Nephron progenitor cell (in vitro differentiated cells): ENCODE measurements around the gene EPS8.

ENCODE experiments used
- DNase-seq: peaks from one replicate; pipeline ENCODE4 v3.0.0; 2021
- H3K27ac Mint-ChIP-seq: 2 replicates; pipeline ENCODE4 v1.8.0; 2021; ENCODE audit warnings: mild to moderate bottlenecking, moderate library complexity, mixed read lengths
- H3K27me3 Mint-ChIP-seq: 2 replicates; pipeline ENCODE4 v1.8.0; 2021; ENCODE audit warnings: mild to moderate bottlenecking, low read depth, mixed read lengths; ENCODE audit not compliant: poor library complexity
- H3K36me3 Mint-ChIP-seq: 2 replicates; pipeline ENCODE4 v1.8.0; 2021; ENCODE audit warnings: low read depth, mixed read lengths
- H3K4me1 Mint-ChIP-seq: 2 replicates; pipeline ENCODE4 v1.8.0; 2021; ENCODE audit warnings: mixed read lengths
- H3K4me3 Mint-ChIP-seq: 2 replicates; pipeline ENCODE4 v1.8.0; 2021; ENCODE audit warnings: mild to moderate bottlenecking, moderate library complexity, mixed read lengths
- H3K9me3 Mint-ChIP-seq: 2 replicates; pipeline ENCODE4 v1.8.0; 2021; ENCODE audit warnings: mild to moderate bottlenecking, moderate library complexity, mixed read lengths
- TF ChIP-seq, protein P1 (sequence below): fragments of 200-600 bp; sonication (generic); IDR thresholded peaks from 2 replicates; pipeline ENCODE4 v1.5.0; 2021; ENCODE audit warnings: antibody characterized with exemption

EPS8 gene

DNA sequence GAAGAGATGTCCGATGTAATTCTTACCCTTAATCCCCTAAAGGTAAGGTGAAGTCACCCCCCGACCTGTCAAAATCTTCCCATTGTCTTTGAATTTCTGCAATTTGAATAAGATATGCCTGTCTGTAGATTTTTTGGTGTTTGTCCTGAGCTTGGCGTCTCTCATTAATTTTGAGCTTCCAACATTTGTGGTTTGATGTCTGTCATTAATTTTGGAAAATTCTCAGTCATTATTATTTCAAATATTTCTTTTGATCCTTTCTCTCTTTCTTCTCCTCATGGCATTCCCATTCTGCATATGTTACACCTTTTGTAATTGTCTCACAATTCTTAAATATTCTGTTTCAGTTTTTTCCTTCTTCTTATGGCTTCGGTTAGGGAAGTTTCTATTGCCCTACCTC is 60.1 kb downstream of the EPS8 start:
- no peaks in the 10 kb centered on the region for H3K27me3 Mint-ChIP-seq
- H3K4me3 Mint-ChIP-seq, result no peak overlapping the region
- peaks cover 20% of the 10 kb centered on the region for H3K4me1 Mint-ChIP-seq
- peaks cover 5% of the 10 kb centered on the region for H3K36me3 Mint-ChIP-seq
- TF ChIP-seq, protein P1, sequence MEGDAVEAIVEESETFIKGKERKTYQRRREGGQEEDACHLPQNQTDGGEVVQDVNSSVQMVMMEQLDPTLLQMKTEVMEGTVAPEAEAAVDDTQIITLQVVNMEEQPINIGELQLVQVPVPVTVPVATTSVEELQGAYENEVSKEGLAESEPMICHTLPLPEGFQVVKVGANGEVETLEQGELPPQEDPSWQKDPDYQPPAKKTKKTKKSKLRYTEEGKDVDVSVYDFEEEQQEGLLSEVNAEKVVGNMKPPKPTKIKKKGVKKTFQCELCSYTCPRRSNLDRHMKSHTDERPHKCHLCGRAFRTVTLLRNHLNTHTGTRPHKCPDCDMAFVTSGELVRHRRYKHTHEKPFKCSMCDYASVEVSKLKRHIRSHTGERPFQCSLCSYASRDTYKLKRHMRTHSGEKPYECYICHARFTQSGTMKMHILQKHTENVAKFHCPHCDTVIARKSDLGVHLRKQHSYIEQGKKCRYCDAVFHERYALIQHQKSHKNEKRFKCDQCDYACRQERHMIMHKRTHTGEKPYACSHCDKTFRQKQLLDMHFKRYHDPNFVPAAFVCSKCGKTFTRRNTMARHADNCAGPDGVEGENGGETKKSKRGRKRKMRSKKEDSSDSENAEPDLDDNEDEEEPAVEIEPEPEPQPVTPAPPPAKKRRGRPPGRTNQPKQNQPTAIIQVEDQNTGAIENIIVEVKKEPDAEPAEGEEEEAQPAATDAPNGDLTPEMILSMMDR, result no peak
- peaks cover 5% of the 10 kb centered on the region for H3K9me3 Mint-ChIP-seq
- no peak for DNase-seq
- no peak overlapping the region for H3K27ac Mint-ChIP-seq

DNA sequence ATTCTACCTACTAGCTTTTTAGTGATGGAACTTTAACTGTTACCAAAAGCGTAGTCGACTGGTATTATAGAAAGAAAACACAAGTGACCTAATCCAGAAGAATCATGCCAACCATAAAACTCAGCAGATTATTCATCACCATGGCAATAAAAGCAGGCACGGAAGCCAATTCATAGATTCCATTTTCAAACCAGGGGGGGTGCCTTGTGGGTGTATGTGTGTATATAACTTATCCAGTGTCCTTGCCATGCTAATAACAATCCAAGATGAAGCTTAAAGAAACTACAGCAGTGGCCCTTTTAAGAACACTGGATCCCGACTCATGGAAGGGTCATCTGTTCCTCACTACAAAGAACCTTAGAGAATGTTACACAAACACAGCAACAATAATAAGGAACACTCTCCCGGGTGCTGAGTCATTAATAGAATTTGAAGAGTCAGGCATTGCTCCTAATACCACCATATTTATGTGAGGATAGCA is 61.0 kb downstream of the EPS8 start:
- Mint-ChIP-seq H3K9me3 (peaks cover 5% of the 10 kb centered on the region), H3K4me3 (no peak overlapping the region), H3K4me1 (peaks cover 20% of the 10 kb centered on the region), H3K36me3 (peaks cover 5% of the 10 kb centered on the region), H3K27ac (no peak overlapping the region), H3K27me3 (no peaks in the 10 kb centered on the region)
- TF ChIP-seq, protein P1, result no peak
- no peak for DNase-seq

DNA sequence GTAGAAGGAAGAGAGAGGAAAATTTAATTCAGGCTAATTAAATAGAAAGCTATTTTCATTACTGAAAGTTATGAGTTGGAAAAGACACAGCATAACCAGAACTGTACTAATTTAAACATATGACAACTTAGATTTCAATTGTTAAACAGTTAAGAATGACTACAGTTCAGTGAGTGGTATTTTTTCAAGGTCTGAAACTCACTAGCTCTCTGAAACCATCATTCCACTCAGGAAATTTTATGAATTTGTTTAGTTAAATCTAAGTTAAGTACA is 62.4 kb downstream of the EPS8 start:
- peaks cover 5% of the 10 kb centered on the region for H3K36me3 Mint-ChIP-seq
- H3K4me1 Mint-ChIP-seq, result peaks cover 20% of the 10 kb centered on the region
- no peak overlapping the region for H3K4me3 Mint-ChIP-seq
- peaks cover 4% of the 10 kb centered on the region for H3K27me3 Mint-ChIP-seq
- H3K9me3 Mint-ChIP-seq, result peaks cover 5% of the 10 kb centered on the region
- TF ChIP-seq, protein P1, result no peak
- H3K27ac Mint-ChIP-seq, result no peak overlapping the region
- DNase-seq, result no peak

DNA sequence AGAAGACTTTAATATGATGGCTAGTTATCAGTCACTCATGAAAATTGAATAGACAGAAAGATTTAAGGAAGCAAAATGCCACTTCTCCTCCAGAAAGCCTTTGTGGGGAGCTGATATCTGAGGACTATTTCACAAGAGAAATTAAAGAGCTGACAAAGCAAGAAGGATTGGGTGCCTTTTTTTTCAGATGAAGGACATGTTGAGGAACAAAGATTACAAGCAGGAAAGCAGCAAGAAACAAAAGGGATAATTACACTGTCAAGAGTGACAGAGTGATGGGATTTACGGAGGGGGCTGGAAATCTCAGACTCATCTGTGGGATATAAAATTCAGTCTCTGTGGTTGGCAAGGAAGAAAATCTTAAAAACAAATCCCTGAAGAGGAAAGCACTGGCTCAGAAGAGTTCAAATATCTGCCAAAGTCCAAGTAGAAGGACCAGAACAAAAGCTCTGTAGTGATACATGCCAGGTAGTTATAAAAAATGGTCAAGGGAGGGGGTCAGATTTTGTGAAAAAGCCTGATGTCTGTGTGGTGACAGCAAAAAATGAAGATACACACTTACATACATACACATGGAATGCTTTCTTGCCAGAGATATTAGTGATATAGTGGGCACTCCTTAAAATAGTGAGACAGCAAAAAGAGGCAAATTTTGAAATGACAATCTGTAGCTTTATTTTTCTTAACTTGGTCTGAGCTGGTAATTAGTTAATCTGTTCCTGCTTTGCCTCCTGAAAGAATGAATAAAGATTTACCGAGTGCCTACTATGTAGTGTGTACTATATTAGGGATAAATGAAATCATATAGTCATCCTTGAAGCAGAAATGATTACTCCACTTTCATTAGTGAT is 62.9 kb downstream of the EPS8 start:
- peaks cover 20% of the 10 kb centered on the region for H3K4me1 Mint-ChIP-seq
- TF ChIP-seq, protein P1, result no peak
- H3K27ac Mint-ChIP-seq, result peak overlapping the region; percentile 77
- peaks cover 5% of the 10 kb centered on the region for H3K36me3 Mint-ChIP-seq
- no peak overlapping the region for H3K4me3 Mint-ChIP-seq
- DNase-seq, result no peak
- H3K9me3 Mint-ChIP-seq, result peaks cover 5% of the 10 kb centered on the region
- peaks cover 4% of the 10 kb centered on the region for H3K27me3 Mint-ChIP-seq

DNA sequence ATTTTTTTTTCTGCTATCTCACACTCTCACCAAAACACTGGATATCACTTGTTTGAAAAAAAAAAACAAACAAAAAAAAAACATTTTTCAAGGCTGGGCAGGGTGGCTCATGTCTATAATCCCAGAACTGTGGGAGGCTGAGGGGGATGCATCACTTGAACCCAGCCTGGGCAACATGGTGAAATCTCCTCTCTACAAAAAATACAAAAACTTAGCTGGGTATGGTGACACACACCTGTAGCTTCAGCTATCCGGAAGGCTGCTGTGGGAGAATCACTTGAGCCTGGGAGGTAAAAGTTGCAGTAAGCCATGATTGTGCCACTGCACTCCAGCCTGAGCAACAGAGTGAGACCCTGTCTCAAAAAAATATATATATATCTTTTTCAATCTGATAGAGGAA is 66.2 kb downstream of the EPS8 start:
- Mint-ChIP-seq H3K27ac (no peak overlapping the region), H3K9me3 (no peaks in the 10 kb centered on the region), H3K27me3 (peaks cover 4% of the 10 kb centered on the region), H3K36me3 (no peaks in the 10 kb centered on the region), H3K4me1 (peaks cover 20% of the 10 kb centered on the region), H3K4me3 (no peak overlapping the region)
- TF ChIP-seq, protein P1, result no peak
- DNase-seq, result no peak
